AG04450 (cell line): ENCODE data around the gene DYNC1H1. TPM values are rescaled to one million over a fixed set of nuclear protein-coding genes. Genes with fewer than 3 reads are reported as not detected.

Experiments used
- CTCF ChIA-PET: fragments of 300-600, 350-600 bp; formaldehyde crosslinking; extraction: SDS; loops from one replicate; lab custom pipeline; 2022; ENCODE audit warnings: antibody characterized with exemption, inconsistent platforms; lab: Charles Lee
- POLR2A ChIA-PET: fragments of 350-600 bp; formaldehyde crosslinking; extraction: SDS; loops from one replicate; lab custom pipeline; 2021; ENCODE audit warnings: antibody characterized with exemption, inconsistent platforms; lab: Yijun Ruan, JAX
- DNase-seq: peaks from one replicate; pipeline ENCODE4 v3.0.0-alpha.2; 2011; ENCODE audit warnings: low read depth, low spot score
- H3K27ac ChIP-seq: one replicate; pipeline ENCODE4 v1.5.1; 2012; ENCODE audit warnings: low read depth, low read length, control low read depth
- H3K27me3 ChIP-seq: one replicate; pipeline ENCODE4 v1.6.0; 2012; ENCODE audit warnings: low read length; ENCODE audit not compliant: control insufficient read depth, insufficient read depth
- H3K4me3 ChIP-seq: 2 replicates; pipeline ENCODE4 v1.5.1; 2011; ENCODE audit warnings: mild to moderate bottlenecking, low read depth, low read length, control low read depth
- H3K9me3 ChIP-seq: 2 replicates; pipeline ENCODE4 v1.5.1; 2012; ENCODE audit warnings: low read length; ENCODE audit not compliant: control insufficient read depth, insufficient read depth
- polyA plus RNA-seq: library from polyadenylated mRNA; depleted of rRNA; stranded (reverse); fragments of >200 nt; gene quantifications from 2 replicates; pipeline ENCODE4 v1.2.3, GENCODE V29; 2011
- TF ChIP-seq, protein P1 (sequence below): IDR thresholded peaks from 2 replicates; pipeline ENCODE4 v1.5.1; 2011; ENCODE audit warnings: low read depth, low read length, control low read depth, inconsistent platforms

Gene DYNC1H1
- polyA plus RNA-seq, 1 experiment, result 189 TPM

DNA sequence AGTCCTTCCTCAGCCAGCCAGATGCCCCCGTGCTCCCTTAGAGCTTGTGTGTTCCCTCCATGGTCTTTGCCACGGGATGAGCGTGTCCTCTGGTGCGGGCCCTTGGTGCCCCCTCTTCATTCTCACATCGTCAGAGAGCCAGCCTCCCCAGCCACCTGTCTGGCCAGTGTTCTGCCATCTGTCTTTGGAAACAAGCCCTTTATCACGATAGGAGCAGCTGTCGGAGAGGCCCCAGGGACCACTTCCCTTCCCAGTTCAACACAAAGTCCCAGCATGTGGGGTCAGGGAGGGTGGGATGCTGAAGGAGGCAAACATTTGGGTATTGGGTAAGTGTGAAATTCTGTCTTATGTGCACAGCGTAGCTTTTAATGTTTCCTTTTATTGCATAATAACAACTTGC, 44.5 kb downstream of the DYNC1H1 start:
- H3K27me3 ChIP-seq, result no peaks in the 10 kb centered on the region
- ChIA-PET POLR2A (no interaction called here), CTCF (interaction anchor here (1.4 kb wide), 1 partner anchor 48 kb away, joined by 4 read pairs; no protein-coding TSS in a partner anchor)
- no peaks in the 10 kb centered on the region for H3K9me3 ChIP-seq
- TF ChIP-seq, protein P1, sequence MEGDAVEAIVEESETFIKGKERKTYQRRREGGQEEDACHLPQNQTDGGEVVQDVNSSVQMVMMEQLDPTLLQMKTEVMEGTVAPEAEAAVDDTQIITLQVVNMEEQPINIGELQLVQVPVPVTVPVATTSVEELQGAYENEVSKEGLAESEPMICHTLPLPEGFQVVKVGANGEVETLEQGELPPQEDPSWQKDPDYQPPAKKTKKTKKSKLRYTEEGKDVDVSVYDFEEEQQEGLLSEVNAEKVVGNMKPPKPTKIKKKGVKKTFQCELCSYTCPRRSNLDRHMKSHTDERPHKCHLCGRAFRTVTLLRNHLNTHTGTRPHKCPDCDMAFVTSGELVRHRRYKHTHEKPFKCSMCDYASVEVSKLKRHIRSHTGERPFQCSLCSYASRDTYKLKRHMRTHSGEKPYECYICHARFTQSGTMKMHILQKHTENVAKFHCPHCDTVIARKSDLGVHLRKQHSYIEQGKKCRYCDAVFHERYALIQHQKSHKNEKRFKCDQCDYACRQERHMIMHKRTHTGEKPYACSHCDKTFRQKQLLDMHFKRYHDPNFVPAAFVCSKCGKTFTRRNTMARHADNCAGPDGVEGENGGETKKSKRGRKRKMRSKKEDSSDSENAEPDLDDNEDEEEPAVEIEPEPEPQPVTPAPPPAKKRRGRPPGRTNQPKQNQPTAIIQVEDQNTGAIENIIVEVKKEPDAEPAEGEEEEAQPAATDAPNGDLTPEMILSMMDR, result no peak
- no peak overlapping the region for H3K27ac ChIP-seq
- no peak for DNase-seq
- H3K4me3 ChIP-seq, result no peak overlapping the region

DNA sequence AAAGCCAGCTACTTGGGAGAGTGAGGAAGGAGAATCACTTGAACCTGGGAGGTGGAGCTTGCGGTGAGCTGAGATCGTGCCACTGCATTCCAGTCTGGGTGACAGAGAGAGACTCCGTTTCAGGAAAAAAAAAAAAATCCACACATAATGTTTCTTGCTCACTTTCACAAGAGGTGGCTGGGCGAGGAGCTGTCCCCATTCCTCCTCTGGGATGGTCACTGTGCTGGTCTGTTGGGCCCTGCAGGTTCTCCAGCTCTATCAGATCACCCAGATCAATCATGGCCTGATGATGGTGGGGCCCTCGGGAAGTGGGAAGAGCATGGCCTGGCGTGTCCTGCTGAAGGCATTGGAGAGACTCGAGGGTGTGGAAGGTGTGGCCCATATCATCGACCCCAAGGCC, 47.3 kb downstream of the DYNC1H1 start:
- Histone ChIP-seq H3K27ac (no peak overlapping the region), H3K9me3 (no peaks in the 10 kb centered on the region), H3K27me3 (no peaks in the 10 kb centered on the region), H3K4me3 (no peak overlapping the region)
- TF ChIP-seq, protein P1, result no peak
- DNase-seq, result no peak
- POLR2A ChIA-PET, result no interaction called here
- CTCF ChIA-PET, result interaction anchor here (1.2 to 2.4 kb wide), 2 partner anchors 52 to 85 kb away, joined by 6 to 7 read pairs; no protein-coding TSS in a partner anchor

DNA sequence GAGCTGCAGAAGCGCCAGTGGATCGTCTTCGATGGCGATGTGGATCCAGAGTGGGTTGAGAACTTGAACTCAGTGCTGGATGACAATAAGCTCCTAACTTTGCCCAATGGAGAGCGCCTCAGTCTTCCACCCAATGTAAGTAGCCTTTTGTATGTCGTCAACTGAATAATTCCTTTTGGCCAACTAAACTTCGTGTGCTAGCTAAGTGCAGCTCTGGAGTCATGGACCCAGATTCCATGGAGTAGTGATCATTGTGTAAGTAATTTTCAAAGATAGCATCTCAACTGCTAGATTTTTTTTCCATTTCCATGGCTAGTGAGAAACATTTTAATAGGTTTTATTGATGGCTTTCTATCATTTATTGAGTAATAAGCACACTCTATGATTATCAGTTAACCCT, 48.0 kb downstream of the DYNC1H1 start:
- Histone ChIP-seq H3K9me3 (no peaks in the 10 kb centered on the region), H3K27ac (no peak overlapping the region), H3K4me3 (no peak overlapping the region), H3K27me3 (no peaks in the 10 kb centered on the region)
- ChIA-PET CTCF (interaction anchor here (2.4 kb wide), 1 partner anchor 84 kb away, joined by 7 read pairs; no protein-coding TSS in a partner anchor), POLR2A (no interaction called here)
- no peak for DNase-seq
- TF ChIP-seq, protein P1, result no peak

DNA sequence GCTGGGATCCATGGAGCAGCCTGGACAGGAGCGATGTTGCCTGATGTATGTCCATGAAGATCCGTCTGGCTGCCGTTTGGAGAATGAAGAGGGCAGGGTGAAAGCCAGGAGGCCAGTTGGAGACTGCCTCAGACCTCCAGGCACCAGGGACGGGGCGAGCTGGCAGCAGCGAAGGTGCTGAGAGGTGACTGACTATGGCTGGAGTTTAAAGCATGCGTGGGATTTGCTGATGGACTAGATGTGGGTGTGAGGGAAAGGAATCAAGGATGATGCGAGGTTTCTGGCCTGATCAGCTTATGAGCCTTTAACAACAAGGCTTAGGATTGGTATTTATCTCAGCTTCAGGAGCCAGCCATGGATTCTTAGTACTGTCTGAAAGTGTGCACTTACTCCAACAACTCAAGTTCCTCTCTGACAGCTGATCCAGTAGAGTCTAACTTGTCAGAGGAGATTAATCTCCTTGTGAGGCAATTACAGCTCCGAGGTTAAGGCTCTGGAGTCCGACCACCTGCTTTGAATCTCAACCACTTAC, 49.4 kb downstream of the DYNC1H1 start:
- no peak overlapping the region for H3K27ac ChIP-seq
- POLR2A ChIA-PET, result no interaction called here

More for the DNA sequence above, 49.4 kb downstream of the DYNC1H1 start:
- Histone ChIP-seq H3K27me3 (no peaks in the 10 kb centered on the region), H3K9me3 (no peaks in the 10 kb centered on the region), H3K4me3 (no peak overlapping the region)
- CTCF ChIA-PET, result interaction anchor here (0.6 kb wide), 1 partner anchor 69 kb away, joined by 5 read pairs; no protein-coding TSS in a partner anchor
- DNase-seq, result no peak
- TF ChIP-seq, protein P1, result no peak
